PFSK-1 (cell line): ENCODE results near the gene ATP6V1C2.

Experiments
- FOXP2 ChIP-seq: optimal IDR thresholded peaks from 2 replicates; pipeline ENCODE3; 2011; ENCODE audit warnings: borderline replicate concordance, control low read depth, inconsistent platforms; ENCODE audit not compliant: insufficient read depth; ENCODE audit errors: extremely low read length, extremely low read depth
- POLR2AphosphoS5 ChIP-seq: IDR thresholded peaks from 2 replicates; pipeline ENCODE4 v1.6.1; 2012; ENCODE audit warnings: low read depth, mild to moderate bottlenecking, control low read depth, low read length, moderate library complexity
- REST ChIP-seq, 2 experiments: IDR thresholded peaks; 2 replicates each; pipeline versions ENCODE4 v1.6.1 to v1.8.0; 2011 to 2012; ENCODE audit warnings: low read depth in 2 of 2, low read length in 2 of 2, control low read depth in 1 of 2, inconsistent platforms in 1 of 2, mild to moderate bottlenecking in 1 of 2, moderate library complexity in 1 of 2; ENCODE audit not compliant: insufficient read depth in 1 of 2
- SIN3A ChIP-seq: IDR thresholded peaks from 2 replicates; pipeline ENCODE4 v1.6.1; 2012; ENCODE audit warnings: mild to moderate bottlenecking, low read length, moderate library complexity, borderline replicate concordance; ENCODE audit not compliant: insufficient read depth
- TAF1 ChIP-seq: IDR thresholded peaks from 2 replicates; pipeline ENCODE4 v1.6.1; 2012; ENCODE audit warnings: low read length, control low read depth, borderline replicate concordance; ENCODE audit not compliant: insufficient read depth

Gene ATP6V1C2

GRCh38 chr2:10760794-10761504 lies 39.5 kb downstream of the ATP6V1C2 start:
- TF ChIP-seq FOXP2 (no peak), SIN3A (no peak), REST (IDR thresholded peaks at IDR 0.05; ENCODE audit: insufficient read depth in 1 of 2, low read depth in 2 of 2, low read length in 2 of 2) (no peak), TAF1 (no peak), POLR2AphosphoS5 (no peak)

DNA sequence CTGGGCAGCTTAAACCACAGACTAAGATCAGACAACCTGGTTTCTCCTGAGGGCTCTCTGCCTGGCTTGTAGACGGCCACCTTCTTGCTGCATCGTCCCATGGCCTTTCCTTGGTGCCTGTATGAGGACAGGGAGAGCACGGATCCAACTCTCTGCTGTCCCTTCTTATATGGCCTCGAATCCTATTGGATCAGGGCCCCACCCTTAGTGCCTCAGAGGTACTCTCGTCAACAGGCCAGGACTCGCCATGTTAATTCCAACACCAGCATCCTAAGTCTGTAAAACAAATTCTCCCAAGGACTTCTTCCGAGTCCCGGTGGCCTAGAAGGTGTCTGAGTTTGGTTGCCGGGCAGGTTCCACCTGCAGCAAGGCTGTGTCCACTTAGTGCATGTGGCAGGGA lies 40.2 kb downstream of the ATP6V1C2 start:
- TF ChIP-seq TAF1 (no peak), SIN3A (no peak), POLR2AphosphoS5 (no peak), REST (IDR thresholded peaks at IDR 0.05; ENCODE audit: insufficient read depth in 1 of 2, low read depth in 2 of 2, low read length in 2 of 2) (no peak), FOXP2 (no peak)

- TF ChIP-seq REST (IDR thresholded peaks at IDR 0.05; ENCODE audit: insufficient read depth in 1 of 2, low read depth in 2 of 2, low read length in 2 of 2) (no peak), TAF1 (no peak), SIN3A (no peak), FOXP2 (no peak), POLR2AphosphoS5 (no peak)
Observed at GRCh38 chr2:10762651-10763460, 41.4 kb downstream of the ATP6V1C2 start.

GRCh38 chr2:10763461-10763800 lies 42.0 kb downstream of the ATP6V1C2 start:
- no peak for TF ChIP-seq REST (IDR thresholded peaks at IDR 0.05; ENCODE audit: insufficient read depth in 1 of 2, low read depth in 2 of 2, low read length in 2 of 2)
